Mesenchymal stem cell (in vitro differentiated cells and primary cell): Measurements from ENCODE around the gene RASA3.

Experiments
- DNase-seq: peaks from one replicate; pipeline ENCODE4 v3.0.0-alpha.2; 2013
- H2AFZ ChIP-seq: one replicate; pipeline ENCODE4 v1.6.1; 2013; ENCODE audit warnings: low read depth, mild to moderate bottlenecking, control low read depth, inconsistent platforms, low read length, moderate library complexity
- H2AK5ac ChIP-seq: 2 replicates; pipeline ENCODE4 v1.6.1; 2013; ENCODE audit warnings: low read length, moderate library complexity, mild to moderate bottlenecking, inconsistent platforms; ENCODE audit not compliant: severe bottlenecking
- H2BK120ac ChIP-seq: one replicate; pipeline ENCODE4 v1.6.1; 2013; ENCODE audit warnings: low read depth, mild to moderate bottlenecking, inconsistent platforms, low read length, moderate library complexity
- H2BK12ac ChIP-seq, 2 experiments: one replicate each; pipeline ENCODE4 v1.6.1; 2013; ENCODE audit warnings: inconsistent platforms in 2 of 2, low read length in 2 of 2, mild to moderate bottlenecking in 2 of 2, moderate library complexity in 2 of 2, control low read depth in 1 of 2
- H2BK15ac ChIP-seq: one replicate; pipeline ENCODE4 v1.6.1; 2013; ENCODE audit warnings: mild to moderate bottlenecking, low read depth, inconsistent platforms; ENCODE audit not compliant: poor library complexity, severe bottlenecking
- H2BK5ac ChIP-seq: 2 replicates; pipeline ENCODE4 v1.6.1; 2013; ENCODE audit warnings: low read depth, mild to moderate bottlenecking, low read length, control low read depth, inconsistent platforms; ENCODE audit not compliant: poor library complexity, severe bottlenecking
- H3K14ac ChIP-seq, 2 experiments: one replicate each; pipeline ENCODE4 v1.6.1; 2013; ENCODE audit warnings: inconsistent platforms in 2 of 2, low read length in 2 of 2, control low read depth in 1 of 2, mild to moderate bottlenecking in 1 of 2, moderate library complexity in 1 of 2
- H3K18ac ChIP-seq, 2 experiments: one replicate each; pipeline ENCODE4 v1.6.1; 2013; ENCODE audit warnings: inconsistent platforms in 2 of 2, low read length in 2 of 2, control low read depth in 1 of 2, low read depth in 1 of 2, mild to moderate bottlenecking in 1 of 2
- H3K23ac ChIP-seq, 2 experiments: one replicate each; pipeline ENCODE4 v1.6.1; 2013; ENCODE audit warnings: inconsistent platforms in 2 of 2, low read length in 2 of 2, mild to moderate bottlenecking in 2 of 2, moderate library complexity in 2 of 2, control low read depth in 1 of 2
- H3K27ac ChIP-seq: 2 replicates; pipeline ENCODE4 v1.5.1; 2013; ENCODE audit warnings: mild to moderate bottlenecking, moderate library complexity, low read length, control low read depth, inconsistent platforms; ENCODE audit not compliant: poor library complexity, severe bottlenecking
- H3K27me3 ChIP-seq, 2 experiments: 2 replicates each; pipeline versions ENCODE4 v1.6.1 to v1.7.0; 2013; ENCODE audit warnings: low read length in 2 of 2, mild to moderate bottlenecking in 2 of 2, moderate library complexity in 2 of 2, control low read depth in 1 of 2, inconsistent platforms in 1 of 2; ENCODE audit not compliant: control insufficient read depth in 1 of 2, insufficient read depth in 1 of 2
- H3K36me3 ChIP-seq, 2 experiments: 2 replicates each; pipeline versions ENCODE4 v1.6.1 to v1.7.0; 2013; ENCODE audit warnings: low read length in 2 of 2, control low read depth in 1 of 2, inconsistent platforms in 1 of 2, low read depth in 1 of 2, mild to moderate bottlenecking in 1 of 2; ENCODE audit not compliant: insufficient read depth in 2 of 2, control insufficient read depth in 1 of 2
- H3K4ac ChIP-seq, 2 experiments: one replicate each; pipeline ENCODE4 v1.6.1; 2013; ENCODE audit warnings: inconsistent platforms in 2 of 2, low read length in 2 of 2, mild to moderate bottlenecking in 2 of 2, moderate library complexity in 2 of 2, control low read depth in 1 of 2, low read depth in 1 of 2
- H3K4me1 ChIP-seq: 2 replicates; pipeline ENCODE4 v1.6.1; 2013; ENCODE audit warnings: low read depth, low read length, control low read depth; ENCODE audit not compliant: control insufficient read depth, insufficient read depth
- H3K4me2 ChIP-seq: 2 replicates; pipeline ENCODE4 v1.6.1; 2013; ENCODE audit warnings: low read length, mild to moderate bottlenecking, inconsistent platforms; ENCODE audit not compliant: poor library complexity, severe bottlenecking
- H3K4me3 ChIP-seq, 2 experiments: 2 replicates each; pipeline versions ENCODE4 v1.5.1 to v1.7.0; 2013; ENCODE audit warnings: low read length in 2 of 2, mild to moderate bottlenecking in 2 of 2, control low read depth in 1 of 2, low read depth in 1 of 2; ENCODE audit not compliant: insufficient read depth in 1 of 2
- H3K79me1 ChIP-seq: replicated peaks from 2 replicates; pipeline ENCODE4 v1.6.1; 2013; ENCODE audit warnings: mild to moderate bottlenecking, control low read depth, low read length, inconsistent platforms; ENCODE audit not compliant: poor library complexity, severe bottlenecking
- H3K9ac ChIP-seq: 2 replicates; pipeline ENCODE4 v1.7.0; 2013; ENCODE audit warnings: mild to moderate bottlenecking, low read length, moderate library complexity
- H3K9me3 ChIP-seq: 2 replicates; pipeline ENCODE4 v1.7.0; 2013; ENCODE audit warnings: mild to moderate bottlenecking, low read length; ENCODE audit not compliant: control insufficient read depth
- H4K8ac ChIP-seq: one replicate; pipeline ENCODE4 v1.6.1; 2013; ENCODE audit warnings: inconsistent platforms, mild to moderate bottlenecking, low read length, moderate library complexity
- H4K91ac ChIP-seq: one replicate; pipeline ENCODE4 v1.6.1; 2013; ENCODE audit warnings: mild to moderate bottlenecking, low read length, inconsistent platforms
- WGBS: methylation state at CpG from one replicate; pipeline ENCODE4 v1.1.7; 2013; ENCODE audit warnings: mixed read lengths; 5-methylcytosine and 5-hydroxymethylcytosine counted together

Gene RASA3

DNA sequence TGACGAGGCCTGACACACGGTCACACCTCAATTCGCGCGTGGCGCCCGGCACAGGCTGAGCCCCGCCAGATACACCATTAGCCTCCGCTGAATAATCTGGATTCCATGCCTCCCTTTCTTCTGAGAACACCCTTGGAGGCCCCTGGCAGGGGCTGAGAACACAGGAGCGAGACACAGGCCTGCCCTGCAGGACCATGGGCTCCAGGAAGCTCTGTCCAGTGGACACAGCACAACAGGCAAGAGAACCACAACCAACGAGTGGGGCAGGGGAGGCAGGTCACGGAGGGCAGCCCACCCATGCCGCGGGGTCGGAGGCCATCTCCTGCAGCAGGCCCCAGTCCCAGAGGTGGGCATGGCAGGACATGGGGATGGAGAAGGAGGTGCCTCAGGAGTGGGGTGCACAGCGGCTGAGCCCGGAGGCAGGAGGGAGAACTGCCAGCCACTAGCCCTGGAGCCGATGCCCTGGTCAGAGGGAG is 82.8 kb downstream of the RASA3 start:
- no peaks in the 10 kb centered on the region for H3K9me3 ChIP-seq
- H2AK5ac ChIP-seq: peak overlapping the region; percentile 2
- H3K4me1 ChIP-seq: peaks cover 50% of the 10 kb centered on the region
- H3K14ac ChIP-seq: no peak overlapping the region
- no peak overlapping the region for H2BK120ac ChIP-seq
- 97% methylated on average over 18 of the region's 18 CpGs for WGBS
- H2BK5ac ChIP-seq: no peak overlapping the region
- H3K18ac ChIP-seq: peak overlapping the region in 1 of 2 experiments; percentile 56
- peaks cover 56 to 57% of the 10 kb centered on the region in 2 experiments for H3K36me3 ChIP-seq
- no peak overlapping the region for H2AFZ ChIP-seq
- no peak overlapping the region for H4K91ac ChIP-seq
- peak overlapping the region; percentile 69 for H4K8ac ChIP-seq
- H3K23ac ChIP-seq: no peak overlapping the region
- no peak overlapping the region for H3K4me3 ChIP-seq
- H3K4me2 ChIP-seq: no peak overlapping the region
- H2BK15ac ChIP-seq: no peak overlapping the region
- peak overlapping the region in 1 of 2 experiments; percentile 31 for H2BK12ac ChIP-seq
- H3K9ac ChIP-seq: no peak overlapping the region
- no peaks in the 10 kb centered on the region for H3K27me3 ChIP-seq
- no peak overlapping the region for H3K4ac ChIP-seq
- peaks cover 22% of the 10 kb centered on the region for H3K79me1 ChIP-seq
- DNase-seq: no peak
- no peak overlapping the region for H3K27ac ChIP-seq

DNA sequence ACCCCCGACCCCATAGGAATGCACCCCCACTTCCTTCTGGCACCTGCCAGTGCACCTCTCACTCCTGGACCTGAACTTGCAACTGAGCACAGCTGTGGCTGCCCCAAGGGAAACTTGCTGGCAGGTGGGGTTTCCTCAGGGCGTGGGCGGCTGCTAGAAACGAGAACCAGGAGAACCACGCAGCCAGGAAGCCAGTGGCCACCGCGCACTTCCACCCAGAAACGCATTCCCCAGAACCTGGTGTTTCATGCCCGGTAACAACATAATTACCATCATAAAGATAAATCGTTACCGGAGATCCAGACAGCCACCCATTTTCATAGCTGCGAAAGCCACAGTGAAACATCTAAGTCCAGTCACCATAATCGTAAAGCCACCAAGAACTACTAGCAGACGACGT is 83.4 kb downstream of the RASA3 start:
- Histone ChIP-seq H2BK120ac (no peak overlapping the region), H2BK5ac (no peak overlapping the region), H3K79me1 (peaks cover 21% of the 10 kb centered on the region), H3K23ac (no peak overlapping the region), H3K14ac (peak overlapping the region in 1 of 2 experiments; percentile 62), H2AK5ac (no peak overlapping the region), H2BK12ac (no peak overlapping the region), H3K27me3 (no peaks in the 10 kb centered on the region), H2AFZ (no peak overlapping the region), H3K4ac (no peak overlapping the region), H3K9ac (no peak overlapping the region), H3K4me3 (no peak overlapping the region), H3K18ac (peak overlapping the region in 1 of 2 experiments; percentile 6), H4K91ac (no peak overlapping the region), H3K4me1 (peaks cover 50% of the 10 kb centered on the region), H2BK15ac (no peak overlapping the region), H3K36me3 (peaks cover 54% of the 10 kb centered on the region in 2 experiments), H3K27ac (no peak overlapping the region), H3K4me2 (no peak overlapping the region), H3K9me3 (no peaks in the 10 kb centered on the region), H4K8ac (no peak overlapping the region)
- WGBS: 93% methylated on average over 15 of the region's 15 CpGs
- DNase-seq: no peak

DNA sequence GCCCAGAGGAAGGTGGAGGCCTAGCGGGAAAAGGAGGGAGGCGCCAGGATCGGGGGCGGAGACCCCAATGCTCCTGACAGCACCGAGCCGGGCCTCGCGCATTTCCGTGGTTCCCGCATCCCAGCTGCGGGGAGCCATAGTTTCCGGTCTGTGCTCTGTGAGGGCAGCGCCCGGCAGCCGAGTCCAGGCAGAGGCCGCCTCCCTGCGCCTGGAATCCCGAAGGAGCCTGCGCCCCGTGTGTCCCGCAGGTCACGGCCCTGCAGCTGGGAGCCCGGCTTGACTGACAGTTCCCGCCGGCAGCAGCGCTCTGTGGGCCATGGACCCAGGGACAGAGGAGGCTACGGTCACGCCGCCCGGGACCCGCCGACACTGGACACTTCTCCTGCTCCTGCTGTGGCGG is 84.0 kb downstream of the RASA3 start:
- no peak overlapping the region for H3K4ac ChIP-seq
- no peak overlapping the region for H3K18ac ChIP-seq
- no peak overlapping the region for H3K4me3 ChIP-seq
- no peak overlapping the region for H3K9ac ChIP-seq
- no peak overlapping the region for H2AFZ ChIP-seq
- no peak overlapping the region for H2BK5ac ChIP-seq
- 91% methylated on average over 33 of the region's 33 CpGs for WGBS
- peaks cover 21% of the 10 kb centered on the region for H3K79me1 ChIP-seq
- DNase-seq: no peak
- H2BK15ac ChIP-seq: no peak overlapping the region
- H2AK5ac ChIP-seq: no peak overlapping the region
- no peak overlapping the region for H4K8ac ChIP-seq
- H3K9me3 ChIP-seq: no peaks in the 10 kb centered on the region
- no peak overlapping the region for H2BK120ac ChIP-seq
- H3K23ac ChIP-seq: no peak overlapping the region
- H3K4me2 ChIP-seq: no peak overlapping the region
- no peak overlapping the region for H3K14ac ChIP-seq
- no peaks in the 10 kb centered on the region for H3K27me3 ChIP-seq
- no peak overlapping the region for H2BK12ac ChIP-seq
- no peak overlapping the region for H3K27ac ChIP-seq
- H3K4me1 ChIP-seq: peaks cover 51% of the 10 kb centered on the region
- H4K91ac ChIP-seq: no peak overlapping the region
- H3K36me3 ChIP-seq: peaks cover 54 to 55% of the 10 kb centered on the region in 2 experiments

DNA sequence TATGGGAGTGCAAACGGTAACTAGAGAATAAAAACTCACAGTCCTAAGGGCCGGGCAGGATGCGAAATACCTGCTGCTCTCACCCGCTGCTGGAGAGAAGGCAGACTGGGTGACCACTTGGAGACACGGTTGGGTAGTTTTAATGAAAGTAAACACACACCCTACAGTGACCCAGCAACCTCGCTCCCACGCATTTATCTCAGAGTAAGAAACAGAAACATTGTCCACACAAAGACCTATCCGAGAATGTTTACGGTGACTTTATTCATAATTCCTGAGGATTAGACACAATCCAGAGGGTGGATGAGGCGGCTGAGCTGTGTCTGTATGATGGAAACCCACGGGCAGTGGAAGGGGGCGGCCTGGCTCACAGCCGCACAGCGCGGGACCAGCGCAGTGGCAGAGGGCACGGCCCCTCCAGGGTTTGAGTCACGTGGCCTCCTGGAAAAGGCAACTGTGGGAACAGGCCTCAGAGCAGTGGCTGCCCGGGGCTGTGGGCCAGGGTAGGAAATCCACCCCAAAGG is 85.0 kb downstream of the RASA3 start:
- Histone ChIP-seq H3K4me1 (peaks cover 46% of the 10 kb centered on the region), H3K4ac (no peak overlapping the region), H3K9me3 (no peaks in the 10 kb centered on the region), H2BK120ac (no peak overlapping the region), H2BK12ac (no peak overlapping the region), H4K8ac (no peak overlapping the region), H3K9ac (peak overlapping the region; percentile 39), H2AFZ (no peak overlapping the region), H3K36me3 (peaks cover 55 to 66% of the 10 kb centered on the region in 2 experiments), H3K23ac (no peak overlapping the region), H3K4me2 (no peak overlapping the region), H3K18ac (no peak overlapping the region), H2BK5ac (no peak overlapping the region), H3K14ac (no peak overlapping the region), H3K79me1 (peaks cover 23% of the 10 kb centered on the region), H4K91ac (no peak overlapping the region), H3K27me3 (no peaks in the 10 kb centered on the region), H2BK15ac (no peak overlapping the region), H3K27ac (peak overlapping the region; percentile 41), H3K4me3 (no peak overlapping the region), H2AK5ac (peak overlapping the region; percentile 17)
- peak; percentile 63 for DNase-seq
- 90% methylated on average over 18 of the region's 19 CpGs for WGBS
